ENCODE data around the gene NUP214. TPM values are rescaled to one million over a fixed set of nuclear protein-coding genes. Genes with fewer than 3 reads are reported as not detected.

Gene NUP214
- total RNA-seq, 1 experiment from 2014 or later: 35.5 TPM

DNA sequence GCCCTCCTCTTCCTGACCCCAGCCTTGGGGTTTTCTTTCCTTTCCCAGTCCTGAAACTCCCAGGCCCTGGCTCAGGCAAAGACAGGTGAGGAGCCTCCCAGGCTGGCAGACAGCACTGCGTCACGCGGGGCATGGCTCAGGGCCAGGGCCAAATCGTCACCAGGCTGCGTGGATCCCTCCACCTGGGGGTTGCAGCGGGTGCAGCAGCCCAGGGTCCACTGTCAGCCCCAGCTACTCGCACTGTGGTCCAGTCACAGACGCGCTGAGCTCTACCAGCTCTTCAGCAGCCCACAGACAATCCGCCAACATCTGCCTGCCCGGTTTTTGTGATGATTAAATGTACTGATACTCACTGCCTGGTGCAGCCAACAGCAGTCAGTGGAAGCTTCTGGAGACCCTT lies 138.8 kb downstream of the NUP214 start:
- POLR2A ChIA-PET: no interaction called here
- RAD21 ChIA-PET (ENCODE audit: low non-redundant PET in 1 of 2, low total read pairs in 2 of 2, uncharacterized antibody in 2 of 2, unreplicated experiment in 2 of 2): no interaction called here
- Histone ChIP-seq H3K9ac (ENCODE audit: low read length) (no peak overlapping the region), H3K4me3 (replicated peaks in 1 of 2; ENCODE audit: low read depth in 1 of 2, low read length in 2 of 2) (no peak overlapping the region), H3K9me2 (ENCODE audit: insufficient read depth) (no peaks in the 10 kb centered on the region), H3K27me3 (ENCODE audit: insufficient read depth, low read length) (no peaks in the 10 kb centered on the region), H3K79me2 (ENCODE audit: insufficient read depth, low read length) (no peaks in the 10 kb centered on the region), H3K9me3 (ENCODE audit: control insufficient read depth in 1 of 2, insufficient read depth in 1 of 2, low read depth in 1 of 2, low read length in 2 of 2) (no peaks in the 10 kb centered on the region), H2AFZ (ENCODE audit: low read depth, low read length, poor library complexity, severe bottlenecking) (no peak overlapping the region), H3K36me3 (ENCODE audit: control insufficient read depth in 1 of 2, insufficient read depth in 2 of 2, low read length in 2 of 2) (no peaks in the 10 kb centered on the region), H3K4me1 (ENCODE audit: control insufficient read depth in 1 of 2, insufficient read depth in 2 of 2, low read length in 2 of 2) (no peaks in the 10 kb centered on the region), H3K4me2 (ENCODE audit: low read length) (no peak overlapping the region), H3K27ac (ENCODE audit: low read depth, low read length) (no peak overlapping the region), H4K20me1 (ENCODE audit: insufficient read depth) (no peaks in the 10 kb centered on the region)
- no TSS peak for BruUV-seq (replicated peaks)
- ATAC-seq (no peak), DNase-seq (ENCODE audit: low read depth, low spot score) (no peak)
- no peak for TF ChIP-seq ZBTB33 (IDR thresholded peaks at IDR 0.05; ENCODE audit: extremely low read depth, insufficient replicate concordance, low read length)
- TF ChIP-seq EGR1 (IDR thresholded peaks at IDR 0.05; ENCODE audit: low read depth): no peak
- TF ChIP-seq ATF3 (IDR thresholded peaks at IDR 0.05): no peak
- no peak for TF ChIP-seq SP1 (IDR thresholded peaks at IDR 0.05; ENCODE audit: low read depth)
- CTCF ChIA-PET: no interaction called here
- intact Hi-C loops (cut with micrococcal nuclease): no loop called here

DNA sequence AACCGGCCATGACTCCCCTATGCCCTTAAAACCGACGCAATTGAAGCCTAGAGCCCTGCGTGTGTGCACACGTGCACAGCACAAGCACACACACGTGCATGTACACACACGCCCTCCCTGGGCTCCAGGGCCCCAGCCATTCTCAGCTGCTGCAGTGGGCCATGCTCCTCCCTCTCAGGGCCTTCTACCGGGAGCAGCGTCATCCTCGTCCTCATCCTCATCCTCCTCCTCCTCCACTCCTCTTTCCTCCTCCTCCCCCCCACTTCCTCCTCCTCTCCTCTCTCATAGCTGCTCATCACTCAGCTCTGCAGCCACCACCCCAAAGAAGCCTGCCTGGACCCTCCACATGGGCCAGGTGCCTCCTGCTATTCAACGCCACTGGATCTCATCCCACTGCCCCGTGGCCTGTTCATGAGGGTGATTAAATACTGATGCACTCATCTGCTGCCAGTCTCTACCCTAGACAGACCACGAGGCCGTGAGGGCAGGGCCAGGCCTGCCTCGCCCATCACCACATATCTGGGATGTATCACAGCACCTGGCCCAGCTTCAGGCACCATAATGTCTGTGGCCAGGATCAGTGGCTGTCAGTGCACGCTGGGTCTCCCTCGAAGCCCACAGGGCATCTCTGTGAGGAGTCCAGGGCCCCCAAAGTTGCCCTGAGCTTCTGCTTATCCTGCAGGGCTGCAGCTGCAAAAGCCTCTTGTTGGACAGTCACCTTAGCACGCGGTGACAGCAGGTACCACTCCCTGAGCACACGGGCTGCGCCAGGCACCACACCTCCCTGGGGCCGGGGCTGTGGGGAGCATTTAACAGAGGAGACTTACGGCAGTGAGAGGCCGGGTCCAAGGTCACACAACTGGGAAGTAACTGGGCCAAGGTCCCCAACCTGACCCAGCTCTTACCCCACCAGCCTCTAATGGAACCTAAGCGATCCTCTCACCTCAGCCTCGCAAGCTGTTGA lies 141.2 kb downstream of the NUP214 start:
- intact Hi-C loops (cut with micrococcal nuclease): no loop called here
- H3K27me3 ChIP-seq (ENCODE audit: insufficient read depth, low read length): no peaks in the 10 kb centered on the region
- no peaks in the 10 kb centered on the region for H3K9me3 ChIP-seq (ENCODE audit: control insufficient read depth in 1 of 2, insufficient read depth in 1 of 2, low read depth in 1 of 2, low read length in 2 of 2)
- H3K36me3 ChIP-seq (ENCODE audit: control insufficient read depth in 1 of 2, insufficient read depth in 2 of 2, low read length in 2 of 2): no peaks in the 10 kb centered on the region
- ATAC-seq (no peak), DNase-seq (ENCODE audit: low read depth, low spot score) (no peak)
- ChIA-PET CTCF (no interaction called here), POLR2A (no interaction called here), RAD21 (ENCODE audit: low non-redundant PET in 1 of 2, low total read pairs in 2 of 2, uncharacterized antibody in 2 of 2, unreplicated experiment in 2 of 2) (no interaction called here)
- H3K9me2 ChIP-seq (ENCODE audit: insufficient read depth): no peaks in the 10 kb centered on the region
- H3K4me1 ChIP-seq (ENCODE audit: control insufficient read depth in 1 of 2, insufficient read depth in 2 of 2, low read length in 2 of 2): no peaks in the 10 kb centered on the region
- no peak overlapping the region for H3K4me3 ChIP-seq (replicated peaks in 1 of 2; ENCODE audit: low read depth in 1 of 2, low read length in 2 of 2)
- no TSS peak for BruUV-seq (replicated peaks)
- H2AFZ ChIP-seq (ENCODE audit: low read depth, low read length, poor library complexity, severe bottlenecking): no peak overlapping the region
- H3K9ac ChIP-seq (ENCODE audit: low read length): no peak overlapping the region
- no peak overlapping the region for H3K27ac ChIP-seq (ENCODE audit: low read depth, low read length)
- no peaks in the 10 kb centered on the region for H4K20me1 ChIP-seq (ENCODE audit: insufficient read depth)
- H3K79me2 ChIP-seq (ENCODE audit: insufficient read depth, low read length): no peaks in the 10 kb centered on the region
- H3K4me2 ChIP-seq (ENCODE audit: low read length): no peak overlapping the region
- TF ChIP-seq CEBPB (IDR thresholded peaks at IDR 0.05; ENCODE audit: low read depth) (no peak), ZNF274 (IDR thresholded peaks at IDR 0.05; ENCODE audit: low read depth, low read length) (no peak), MAX (IDR thresholded peaks at IDR 0.05) (no peak), ELF1 (IDR thresholded peaks at IDR 0.05; ENCODE audit: borderline replicate concordance, low read depth) (no peak), EGR1 (IDR thresholded peaks at IDR 0.05; ENCODE audit: low read depth) (no peak), SRF (IDR thresholded peaks at IDR 0.05; ENCODE audit: low read depth) (no peak)
- TF ChIP-seq, protein P1, sequence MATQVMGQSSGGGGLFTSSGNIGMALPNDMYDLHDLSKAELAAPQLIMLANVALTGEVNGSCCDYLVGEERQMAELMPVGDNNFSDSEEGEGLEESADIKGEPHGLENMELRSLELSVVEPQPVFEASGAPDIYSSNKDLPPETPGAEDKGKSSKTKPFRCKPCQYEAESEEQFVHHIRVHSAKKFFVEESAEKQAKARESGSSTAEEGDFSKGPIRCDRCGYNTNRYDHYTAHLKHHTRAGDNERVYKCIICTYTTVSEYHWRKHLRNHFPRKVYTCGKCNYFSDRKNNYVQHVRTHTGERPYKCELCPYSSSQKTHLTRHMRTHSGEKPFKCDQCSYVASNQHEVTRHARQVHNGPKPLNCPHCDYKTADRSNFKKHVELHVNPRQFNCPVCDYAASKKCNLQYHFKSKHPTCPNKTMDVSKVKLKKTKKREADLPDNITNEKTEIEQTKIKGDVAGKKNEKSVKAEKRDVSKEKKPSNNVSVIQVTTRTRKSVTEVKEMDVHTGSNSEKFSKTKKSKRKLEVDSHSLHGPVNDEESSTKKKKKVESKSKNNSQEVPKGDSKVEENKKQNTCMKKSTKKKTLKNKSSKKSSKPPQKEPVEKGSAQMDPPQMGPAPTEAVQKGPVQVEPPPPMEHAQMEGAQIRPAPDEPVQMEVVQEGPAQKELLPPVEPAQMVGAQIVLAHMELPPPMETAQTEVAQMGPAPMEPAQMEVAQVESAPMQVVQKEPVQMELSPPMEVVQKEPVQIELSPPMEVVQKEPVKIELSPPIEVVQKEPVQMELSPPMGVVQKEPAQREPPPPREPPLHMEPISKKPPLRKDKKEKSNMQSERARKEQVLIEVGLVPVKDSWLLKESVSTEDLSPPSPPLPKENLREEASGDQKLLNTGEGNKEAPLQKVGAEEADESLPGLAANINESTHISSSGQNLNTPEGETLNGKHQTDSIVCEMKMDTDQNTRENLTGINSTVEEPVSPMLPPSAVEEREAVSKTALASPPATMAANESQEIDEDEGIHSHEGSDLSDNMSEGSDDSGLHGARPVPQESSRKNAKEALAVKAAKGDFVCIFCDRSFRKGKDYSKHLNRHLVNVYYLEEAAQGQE (IDR thresholded peaks at IDR 0.05; ENCODE audit: low read depth): no peak
